ENCODE data around the gene KCNMB1.
A peak's percentile ranks its signal among the peaks of the same experiment; 100 is the strongest.

The KCNMB1 gene

GRCh38 chr5:170375283-170375682 lies 13.9 kb downstream of the KCNMB1 start:
- DNase-seq (ENCODE audit: low read depth in 1 of 2, low spot score in 1 of 2): no peak
- Histone ChIP-seq H3K4me3 (replicated peaks; ENCODE audit: insufficient read depth, low read length) (no peak overlapping the region), H3K27me3 (ENCODE audit: insufficient read depth, poor library complexity, severe bottlenecking) (no peaks in the 10 kb centered on the region), H3K27ac (replicated peaks) (no peak overlapping the region)
- TF ChIP-seq SPI1 (IDR thresholded peaks at IDR 0.05; ENCODE audit: borderline replicate concordance, low read depth): no peak
- TF ChIP-seq GABPA (IDR thresholded peaks at IDR 0.05; ENCODE audit: low read depth): no peak
- TF ChIP-seq, protein P1, sequence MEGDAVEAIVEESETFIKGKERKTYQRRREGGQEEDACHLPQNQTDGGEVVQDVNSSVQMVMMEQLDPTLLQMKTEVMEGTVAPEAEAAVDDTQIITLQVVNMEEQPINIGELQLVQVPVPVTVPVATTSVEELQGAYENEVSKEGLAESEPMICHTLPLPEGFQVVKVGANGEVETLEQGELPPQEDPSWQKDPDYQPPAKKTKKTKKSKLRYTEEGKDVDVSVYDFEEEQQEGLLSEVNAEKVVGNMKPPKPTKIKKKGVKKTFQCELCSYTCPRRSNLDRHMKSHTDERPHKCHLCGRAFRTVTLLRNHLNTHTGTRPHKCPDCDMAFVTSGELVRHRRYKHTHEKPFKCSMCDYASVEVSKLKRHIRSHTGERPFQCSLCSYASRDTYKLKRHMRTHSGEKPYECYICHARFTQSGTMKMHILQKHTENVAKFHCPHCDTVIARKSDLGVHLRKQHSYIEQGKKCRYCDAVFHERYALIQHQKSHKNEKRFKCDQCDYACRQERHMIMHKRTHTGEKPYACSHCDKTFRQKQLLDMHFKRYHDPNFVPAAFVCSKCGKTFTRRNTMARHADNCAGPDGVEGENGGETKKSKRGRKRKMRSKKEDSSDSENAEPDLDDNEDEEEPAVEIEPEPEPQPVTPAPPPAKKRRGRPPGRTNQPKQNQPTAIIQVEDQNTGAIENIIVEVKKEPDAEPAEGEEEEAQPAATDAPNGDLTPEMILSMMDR (IDR thresholded peaks at IDR 0.05; ENCODE audit: insufficient read depth, low read length): no peak
- TF ChIP-seq POLR2AphosphoS5 (IDR thresholded peaks at IDR 0.05; ENCODE audit: low read depth): no peak
- TF ChIP-seq, protein P2, sequence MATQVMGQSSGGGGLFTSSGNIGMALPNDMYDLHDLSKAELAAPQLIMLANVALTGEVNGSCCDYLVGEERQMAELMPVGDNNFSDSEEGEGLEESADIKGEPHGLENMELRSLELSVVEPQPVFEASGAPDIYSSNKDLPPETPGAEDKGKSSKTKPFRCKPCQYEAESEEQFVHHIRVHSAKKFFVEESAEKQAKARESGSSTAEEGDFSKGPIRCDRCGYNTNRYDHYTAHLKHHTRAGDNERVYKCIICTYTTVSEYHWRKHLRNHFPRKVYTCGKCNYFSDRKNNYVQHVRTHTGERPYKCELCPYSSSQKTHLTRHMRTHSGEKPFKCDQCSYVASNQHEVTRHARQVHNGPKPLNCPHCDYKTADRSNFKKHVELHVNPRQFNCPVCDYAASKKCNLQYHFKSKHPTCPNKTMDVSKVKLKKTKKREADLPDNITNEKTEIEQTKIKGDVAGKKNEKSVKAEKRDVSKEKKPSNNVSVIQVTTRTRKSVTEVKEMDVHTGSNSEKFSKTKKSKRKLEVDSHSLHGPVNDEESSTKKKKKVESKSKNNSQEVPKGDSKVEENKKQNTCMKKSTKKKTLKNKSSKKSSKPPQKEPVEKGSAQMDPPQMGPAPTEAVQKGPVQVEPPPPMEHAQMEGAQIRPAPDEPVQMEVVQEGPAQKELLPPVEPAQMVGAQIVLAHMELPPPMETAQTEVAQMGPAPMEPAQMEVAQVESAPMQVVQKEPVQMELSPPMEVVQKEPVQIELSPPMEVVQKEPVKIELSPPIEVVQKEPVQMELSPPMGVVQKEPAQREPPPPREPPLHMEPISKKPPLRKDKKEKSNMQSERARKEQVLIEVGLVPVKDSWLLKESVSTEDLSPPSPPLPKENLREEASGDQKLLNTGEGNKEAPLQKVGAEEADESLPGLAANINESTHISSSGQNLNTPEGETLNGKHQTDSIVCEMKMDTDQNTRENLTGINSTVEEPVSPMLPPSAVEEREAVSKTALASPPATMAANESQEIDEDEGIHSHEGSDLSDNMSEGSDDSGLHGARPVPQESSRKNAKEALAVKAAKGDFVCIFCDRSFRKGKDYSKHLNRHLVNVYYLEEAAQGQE (IDR thresholded peaks at IDR 0.05; ENCODE audit: insufficient replicate concordance, low read depth): no peak

DNA sequence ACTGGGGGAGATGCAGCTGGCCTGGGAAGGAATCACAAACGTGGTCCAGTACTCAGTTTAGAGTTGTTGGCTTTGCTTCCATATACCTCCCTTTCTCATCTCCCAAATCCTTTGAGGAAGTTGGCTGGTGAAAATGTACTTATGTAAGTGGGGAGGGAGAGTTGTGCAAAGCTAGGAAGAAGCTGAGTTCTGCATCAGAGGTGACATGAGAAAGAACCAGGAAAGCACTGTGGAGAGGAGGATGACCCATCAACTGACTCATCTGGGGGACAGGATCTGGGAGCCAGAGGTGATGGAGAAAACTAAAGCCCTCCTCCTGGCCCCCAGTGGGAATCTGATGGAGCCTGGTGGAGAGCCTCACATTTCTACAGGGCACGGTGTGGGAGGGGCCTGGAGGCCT lies 16.2 kb downstream of the KCNMB1 start:
- no peak overlapping the region for H3K27ac ChIP-seq (replicated peaks)
- TF ChIP-seq SPI1 (IDR thresholded peaks at IDR 0.05; ENCODE audit: borderline replicate concordance, low read depth) (no peak), POLR2AphosphoS5 (IDR thresholded peaks at IDR 0.05; ENCODE audit: low read depth) (no peak), GABPA (IDR thresholded peaks at IDR 0.05; ENCODE audit: low read depth) (no peak)
- TF ChIP-seq, protein P1 (IDR thresholded peaks at IDR 0.05; ENCODE audit: insufficient read depth, low read length): no peak
- TF ChIP-seq, protein P2 (IDR thresholded peaks at IDR 0.05; ENCODE audit: insufficient replicate concordance, low read depth): no peak
- DNase-seq (ENCODE audit: low read depth in 1 of 2, low spot score in 1 of 2): no peak
- H3K4me3 ChIP-seq (replicated peaks; ENCODE audit: insufficient read depth, low read length): no peak overlapping the region
- no peaks in the 10 kb centered on the region for H3K27me3 ChIP-seq (ENCODE audit: insufficient read depth, poor library complexity, severe bottlenecking)

- Histone ChIP-seq H3K27ac (replicated peaks) (no peak overlapping the region), H3K27me3 (ENCODE audit: insufficient read depth, poor library complexity, severe bottlenecking) (no peaks in the 10 kb centered on the region), H3K4me3 (replicated peaks; ENCODE audit: insufficient read depth, low read length) (no peak overlapping the region)
- peak in 1 of 2 experiments; percentile 22 for DNase-seq (ENCODE audit: low read depth in 1 of 2, low spot score in 1 of 2)
- TF ChIP-seq GABPA (IDR thresholded peaks at IDR 0.05; ENCODE audit: low read depth) (no peak), POLR2AphosphoS5 (IDR thresholded peaks at IDR 0.05; ENCODE audit: low read depth) (no peak), SPI1 (IDR thresholded peaks at IDR 0.05; ENCODE audit: borderline replicate concordance, low read depth) (no peak)
- TF ChIP-seq, protein P2 (IDR thresholded peaks at IDR 0.05; ENCODE audit: insufficient replicate concordance, low read depth): no peak
- TF ChIP-seq, protein P1 (IDR thresholded peaks at IDR 0.05; ENCODE audit: insufficient read depth, low read length): no peak
These were observed 20.6 kb downstream of the KCNMB1 start for GRCh38 chr5:170368586-170368985.
